GM18499 (cell line): ENCODE measurements around the gene BMF.

ENCODE experiments used
- ATAC-seq: cut with Tn5 transposase; IDR thresholded peaks from one replicate; pipeline ENCODE4 v1.9.1; 2021; ENCODE audit warnings: moderate number of reproducible peaks; ENCODE audit not compliant: insufficient read depth, unreplicated experiment

BMF gene

DNA sequence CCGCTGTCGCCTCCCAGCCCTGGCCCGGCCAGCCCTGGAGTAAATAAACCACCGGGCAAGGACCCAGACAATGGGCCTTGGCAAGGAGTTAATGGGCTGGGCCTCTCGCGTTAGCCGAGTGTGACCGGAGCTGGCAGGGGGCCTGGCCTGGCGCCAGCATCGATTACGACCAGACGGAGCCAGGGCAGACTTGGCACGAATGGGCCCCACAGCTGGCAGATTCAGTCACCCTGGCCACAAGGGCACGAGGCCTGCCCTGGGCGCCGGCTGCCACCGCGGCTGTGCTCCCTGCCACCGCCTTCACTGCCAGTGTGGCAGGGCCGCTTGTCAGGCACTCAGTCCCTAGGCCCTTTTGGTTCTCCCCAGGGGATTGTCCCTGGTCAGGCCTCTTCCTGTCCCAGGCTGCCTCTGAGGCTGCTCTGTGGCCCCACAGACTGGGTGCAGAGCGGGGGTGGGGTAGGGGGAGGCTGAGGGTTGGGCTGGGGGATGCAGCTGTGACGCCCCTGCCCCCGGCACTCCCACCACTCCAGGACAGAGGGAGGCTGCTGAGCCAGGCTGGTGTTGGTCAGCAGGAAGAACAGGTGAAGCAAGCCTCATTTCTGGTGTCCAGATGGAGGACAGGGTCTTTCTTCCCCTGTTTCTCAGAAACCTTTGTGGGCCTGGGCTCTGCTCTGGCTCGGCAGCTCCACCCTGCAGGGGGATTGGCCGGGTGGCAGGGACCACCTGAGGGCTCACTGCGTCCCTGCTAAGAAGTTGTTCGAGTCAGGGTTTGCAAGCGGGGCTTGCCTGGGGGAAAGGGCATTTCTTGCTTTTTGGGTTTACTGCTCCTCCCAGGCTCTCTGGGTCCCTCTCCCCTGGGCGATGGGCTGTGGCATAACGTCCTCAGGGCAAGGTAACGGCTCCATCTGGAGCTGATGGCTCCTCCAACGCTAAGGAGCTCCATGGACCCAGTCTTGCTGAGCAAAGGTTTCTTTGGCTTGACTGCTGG lies 39.2 kb downstream of the BMF start:
- peak; percentile 38 for ATAC-seq

- ATAC-seq, result no peak
Measured at GRCh38 chr15:40067921-40068624, 40.6 kb downstream of the BMF start.

- ATAC-seq, result no peak
Measured at GRCh38 chr15:40066589-40066988, 42.1 kb downstream of the BMF start.

DNA sequence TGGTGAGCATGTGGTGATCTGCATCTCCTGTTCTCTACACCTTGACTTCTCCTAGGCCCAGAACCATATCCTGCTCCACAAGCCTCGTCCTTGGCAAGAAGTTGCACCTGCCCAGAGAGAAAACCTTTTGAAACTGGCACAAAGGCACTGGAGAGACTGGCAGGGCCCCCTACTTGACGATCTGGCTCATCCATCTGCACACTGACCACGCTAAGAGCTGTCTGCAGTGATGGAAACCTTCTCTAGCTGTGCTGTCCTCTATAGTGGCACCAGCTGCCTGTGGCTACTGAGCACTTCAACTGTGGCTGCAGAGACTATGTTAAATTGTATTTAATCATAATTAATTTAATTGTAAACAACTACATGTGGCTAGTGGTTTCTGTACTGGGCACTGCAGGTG lies 43.5 kb downstream of the BMF start:
- no peak for ATAC-seq

- peak; percentile 34 for ATAC-seq
Measured at GRCh38 chr15:40064231-40064894, 44.3 kb downstream of the BMF start.

DNA sequence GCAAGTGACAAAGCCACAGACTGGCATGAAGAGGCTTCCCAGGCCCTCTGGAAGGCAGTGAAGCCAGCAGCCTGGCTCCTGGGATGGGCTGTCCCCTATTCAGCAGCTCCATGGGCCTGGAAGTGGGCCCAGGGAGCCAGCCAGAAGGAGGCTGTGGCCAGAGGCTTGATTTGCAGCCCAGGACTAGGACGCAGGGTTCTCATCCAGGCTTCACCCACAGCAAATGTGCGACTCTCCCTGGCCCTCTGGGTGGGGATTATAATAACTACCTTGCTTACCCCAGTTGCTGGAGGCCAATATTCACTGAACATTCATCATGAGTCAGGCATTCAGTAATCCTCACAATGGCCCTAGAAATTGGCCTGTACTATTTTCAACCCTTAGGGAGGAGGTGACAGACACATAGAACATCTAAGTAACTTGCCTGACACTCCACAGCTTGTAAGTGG lies 45.1 kb downstream of the BMF start:
- no peak for ATAC-seq

- no peak for ATAC-seq
Measured at GRCh38 chr15:40062816-40063562, 45.7 kb downstream of the BMF start.

DNA sequence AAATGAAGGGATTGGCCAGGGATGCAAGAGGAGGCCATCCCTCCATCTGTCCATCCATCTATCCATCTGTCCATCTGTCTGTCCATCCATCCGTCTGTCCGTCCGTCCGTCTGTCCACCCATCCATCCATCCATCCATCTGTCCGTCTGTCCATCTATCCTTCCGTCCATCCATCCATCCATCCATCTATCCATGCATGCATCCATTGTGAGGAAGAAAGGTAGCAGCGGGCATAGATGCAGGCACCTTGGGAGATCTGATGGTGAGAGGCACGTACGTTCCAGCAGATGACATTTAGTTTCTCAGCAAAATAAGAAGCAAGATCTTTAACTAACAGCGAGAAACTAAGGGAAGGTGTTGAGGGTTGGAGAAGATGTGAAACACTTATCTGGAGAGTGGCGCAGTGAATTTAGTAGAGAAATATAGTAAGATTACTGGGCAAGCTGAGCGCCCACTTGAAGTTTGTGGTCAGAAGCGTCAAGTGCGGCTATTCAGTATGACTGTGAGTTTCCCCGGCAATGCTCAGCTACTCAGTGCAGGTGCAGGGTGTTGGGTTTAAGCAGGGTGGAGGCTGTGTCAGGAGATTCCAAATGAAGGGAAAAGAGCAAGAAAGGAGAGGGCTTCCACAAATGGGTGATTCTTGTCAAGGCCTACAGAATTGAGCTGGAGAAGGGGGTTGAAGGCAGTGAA lies 47.3 kb downstream of the BMF start:
- ATAC-seq, result peak; percentile 58

DNA sequence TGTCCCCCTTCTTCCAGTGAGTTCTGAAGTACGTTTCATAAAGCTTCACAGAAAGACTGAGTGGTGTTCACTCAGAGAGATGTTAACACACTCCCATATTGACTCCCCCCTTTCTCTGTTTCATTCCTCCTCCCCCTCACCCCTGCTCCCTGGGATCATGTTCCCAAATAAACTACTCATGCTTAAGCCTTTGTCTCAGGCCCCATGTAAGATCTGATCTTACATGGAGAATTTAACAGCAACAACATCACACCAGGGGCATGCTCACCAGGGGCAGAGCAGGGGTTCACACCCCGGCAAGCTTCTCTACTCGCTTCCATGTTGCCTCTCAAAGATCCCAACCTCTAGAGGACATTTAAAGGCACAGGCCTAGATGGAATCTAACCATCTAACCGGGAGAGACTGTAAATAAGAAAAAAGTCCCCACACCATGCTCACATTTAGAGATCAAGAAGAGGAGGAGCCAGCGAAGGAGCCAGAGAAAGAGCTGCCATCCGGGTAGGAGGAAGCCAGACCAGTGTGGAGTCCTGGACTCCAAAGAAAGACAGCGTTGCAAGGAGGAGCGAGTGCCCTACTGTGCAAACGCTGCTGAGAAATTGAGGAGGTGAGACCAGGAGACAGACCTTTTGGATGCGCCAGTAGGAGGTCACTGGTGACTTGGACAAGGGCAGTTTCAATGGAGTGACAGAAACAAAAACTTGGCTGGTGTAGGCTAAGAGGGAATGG lies 48.3 kb downstream of the BMF start:
- no peak for ATAC-seq

DNA sequence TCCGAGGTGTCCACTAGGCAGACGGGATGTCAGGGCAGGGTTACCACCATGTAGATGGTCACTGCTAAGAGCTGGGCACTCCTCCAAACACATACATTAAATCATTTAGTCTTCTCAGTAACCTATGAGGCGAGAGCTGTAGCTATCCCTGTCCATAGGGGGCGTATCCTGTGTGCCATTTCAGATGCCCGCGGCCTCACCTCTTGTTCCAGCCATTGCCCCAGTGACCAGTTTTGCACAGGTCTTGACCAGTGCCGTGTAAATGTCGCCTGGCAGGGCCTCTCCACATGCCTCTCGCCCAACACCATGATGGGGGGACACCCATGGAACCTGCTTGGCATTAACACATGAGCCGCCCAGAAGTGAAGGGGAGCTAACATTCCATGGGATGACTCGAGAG lies 48.9 kb downstream of the BMF start:
- no peak for ATAC-seq

DNA sequence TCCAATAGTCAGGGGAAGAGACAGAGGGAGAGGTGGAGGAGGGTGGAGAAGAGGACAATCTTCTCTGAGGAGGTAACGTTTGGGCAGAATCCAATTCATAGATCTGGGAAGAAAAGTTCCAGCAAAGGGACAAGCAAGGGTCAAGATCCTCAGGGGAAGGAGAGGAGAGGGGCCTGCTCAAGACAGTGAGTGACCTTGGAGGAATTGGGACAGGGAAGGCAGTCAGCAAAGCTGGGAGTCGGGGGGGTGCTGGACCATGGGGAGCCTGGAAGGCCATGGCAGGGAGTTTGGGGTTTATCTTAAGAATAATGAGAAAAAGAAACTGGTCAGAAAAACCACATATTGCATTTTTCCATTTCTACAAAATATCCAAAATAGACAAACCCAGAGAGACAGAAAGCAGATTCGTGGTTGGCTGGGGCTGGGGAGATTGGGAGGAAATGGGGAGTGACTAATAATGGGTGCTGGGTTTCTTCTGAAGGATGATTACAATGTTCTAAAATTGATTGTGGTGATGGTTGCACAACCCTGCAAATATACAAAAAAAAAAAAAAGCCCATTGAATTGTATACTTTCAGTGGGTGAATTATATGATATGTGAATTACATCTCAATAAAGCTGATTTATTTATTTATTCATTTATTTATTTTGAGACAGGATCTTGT lies 50.1 kb downstream of the BMF start:
- no peak for ATAC-seq

DNA sequence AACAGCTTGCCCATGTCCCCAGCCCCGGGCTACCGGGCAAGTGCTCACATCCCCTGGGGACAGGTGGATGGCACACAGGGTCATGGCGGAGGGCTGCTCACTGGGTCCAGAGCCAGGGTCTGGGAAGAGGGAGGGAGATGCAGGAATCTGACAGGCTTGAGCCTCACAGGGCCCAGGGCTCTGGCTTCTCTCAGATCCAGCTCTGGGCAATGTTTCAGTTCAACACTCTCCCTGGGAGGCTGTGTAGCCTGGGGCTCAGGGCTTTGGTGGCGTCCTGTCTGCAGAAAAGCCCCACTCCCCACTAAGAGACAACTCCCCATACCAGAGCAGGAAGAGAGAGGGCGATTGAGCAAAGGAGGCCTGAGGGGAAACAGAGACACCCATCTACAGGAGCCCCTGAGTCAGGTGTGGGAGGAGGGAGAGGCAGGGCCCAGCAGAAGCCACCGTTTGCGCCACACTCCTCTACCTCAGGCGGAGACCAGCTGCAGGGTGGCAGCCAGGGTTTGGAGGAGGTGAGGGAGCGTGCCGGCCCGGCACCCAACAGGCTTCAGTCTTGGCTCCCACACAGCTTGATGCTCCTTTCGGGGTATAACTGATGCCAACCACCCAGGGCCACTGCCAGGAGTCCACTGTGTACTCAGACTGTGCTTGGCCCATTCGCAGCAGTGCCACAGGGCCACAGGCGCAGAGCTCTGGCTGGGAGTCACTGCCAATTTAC lies 52.9 kb downstream of the BMF start:
- no peak for ATAC-seq

DNA sequence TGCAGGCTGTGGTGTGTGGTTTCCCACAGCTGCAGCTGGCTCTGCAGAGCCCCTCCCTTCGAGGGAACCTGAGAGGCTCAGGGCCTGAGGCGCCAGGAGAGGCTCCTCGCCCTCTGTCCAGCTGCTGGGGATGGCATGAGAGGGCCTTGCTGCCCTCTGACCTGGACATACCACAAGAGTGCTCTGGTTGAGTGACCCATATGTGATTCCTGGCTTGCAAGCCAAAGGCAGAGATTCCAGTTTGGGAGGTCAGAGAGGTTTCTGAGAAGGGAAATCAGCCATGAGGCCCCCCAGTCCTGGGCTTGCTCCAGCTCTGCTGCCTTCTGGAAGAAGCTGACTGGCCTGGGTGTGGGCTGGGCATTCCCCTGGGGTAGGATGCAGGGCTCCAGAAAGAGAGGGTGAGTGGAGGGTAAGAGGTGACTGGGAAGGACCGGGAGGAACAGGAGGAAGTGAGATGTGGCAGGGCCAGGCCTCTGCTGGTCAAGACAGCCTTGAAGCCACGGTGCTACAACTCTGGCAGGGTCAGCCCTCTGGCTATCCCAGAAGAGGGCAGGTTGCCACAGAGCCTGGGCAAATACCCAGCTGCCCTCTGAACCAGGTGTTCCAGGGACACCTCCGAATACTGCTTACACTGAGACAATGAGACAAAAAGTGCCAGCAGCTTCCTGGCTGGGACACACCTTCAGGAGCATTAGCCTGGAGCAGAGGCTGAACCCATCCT lies 53.7 kb downstream of the BMF start:
- peak; percentile 31 for ATAC-seq

GRCh38 chr15:40054605-40054854 lies 54.1 kb downstream of the BMF start:
- ATAC-seq, result peak; percentile 44

DNA sequence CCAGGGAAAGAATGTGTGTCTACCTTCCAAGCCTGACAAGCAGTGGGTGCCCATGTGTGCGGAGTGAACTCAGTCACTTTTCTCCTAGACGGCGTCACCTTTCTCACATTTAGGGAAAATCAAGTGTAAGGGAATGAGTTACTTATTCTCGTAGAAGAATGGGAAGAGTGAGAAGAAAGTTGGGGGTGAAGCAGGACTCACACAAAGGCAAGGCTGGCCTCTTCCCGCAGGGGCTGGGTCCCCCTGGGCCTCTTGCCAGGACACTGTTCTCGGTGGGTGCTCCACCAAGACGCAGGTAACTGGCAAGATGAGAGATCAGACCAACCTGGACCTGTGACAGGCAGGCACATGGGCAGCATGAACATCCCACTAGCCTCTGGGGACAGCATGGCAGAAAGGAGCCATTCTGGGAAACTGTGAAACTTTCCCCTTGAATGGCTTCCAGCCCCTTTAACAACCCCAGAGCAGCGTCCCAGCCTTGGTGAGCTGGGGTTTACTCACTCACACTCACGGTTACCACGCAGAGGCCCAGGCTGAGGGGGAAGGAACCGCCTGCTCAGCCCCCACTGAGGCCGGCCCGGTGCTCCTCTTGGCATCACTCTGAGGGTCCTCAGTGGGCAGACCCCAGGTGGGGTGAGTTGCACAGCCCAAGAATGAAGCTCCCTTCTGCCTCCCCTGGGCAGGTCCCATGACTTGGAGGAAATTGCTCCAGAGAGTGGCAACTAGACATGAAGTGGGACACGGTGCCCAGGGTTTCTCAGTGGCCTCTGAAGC lies 54.7 kb downstream of the BMF start:
- peak; percentile 29 for ATAC-seq

GRCh38 chr15:40053079-40053830 lies 55.4 kb downstream of the BMF start:
- no peak for ATAC-seq
